ENCODE results near the gene PHACTR2. TPM values are rescaled to one million over a fixed set of nuclear protein-coding genes. Genes with fewer than 3 reads are reported as not detected.

PHACTR2 gene
- total RNA-seq, 1 experiment from 2014 or later = 27.6 TPM

- Histone ChIP-seq H3K4me3 (replicated peaks in 1 of 2; ENCODE audit: low read depth in 1 of 2, low read length in 2 of 2) (no peak overlapping the region), H3K9ac (ENCODE audit: low read length) (no peak overlapping the region), H3K27me3 (ENCODE audit: insufficient read depth, low read length) (no peaks in the 10 kb centered on the region), H3K4me1 (ENCODE audit: control insufficient read depth in 1 of 2, insufficient read depth in 2 of 2, low read length in 2 of 2) (peaks cover 25 to 28% of the 10 kb centered on the region in 2 experiments), H2AFZ (ENCODE audit: low read depth, low read length, poor library complexity, severe bottlenecking) (no peak overlapping the region), H3K36me3 (ENCODE audit: control insufficient read depth in 1 of 2, insufficient read depth in 2 of 2, low read length in 2 of 2) (no peaks in the 10 kb centered on the region), H3K4me2 (ENCODE audit: low read length) (no peak overlapping the region), H3K9me3 (ENCODE audit: control insufficient read depth in 1 of 2, insufficient read depth in 1 of 2, low read depth in 1 of 2, low read length in 2 of 2) (no peaks in the 10 kb centered on the region), H4K20me1 (ENCODE audit: insufficient read depth) (peaks cover 5% of the 10 kb centered on the region; the same call in 1 of the 2 replicates), H3K9me2 (ENCODE audit: insufficient read depth) (no peaks in the 10 kb centered on the region), H3K27ac (ENCODE audit: low read depth, low read length) (no peak overlapping the region), H3K79me2 (ENCODE audit: insufficient read depth, low read length) (no peaks in the 10 kb centered on the region)
- no peak for DNase-seq (ENCODE audit: low read depth, low spot score)
- intact Hi-C loops (cut with micrococcal nuclease) = no loop called here
- RAD21 ChIA-PET (ENCODE audit: low non-redundant PET in 1 of 2, low total read pairs in 2 of 2, uncharacterized antibody in 2 of 2, unreplicated experiment in 2 of 2) = no interaction called here
- no peak for TF ChIP-seq CBX3 (IDR thresholded peaks at IDR 0.05; ENCODE audit: low read depth)
- no peak for TF ChIP-seq MAX (IDR thresholded peaks at IDR 0.05)
- no peak for TF ChIP-seq RAD21 (IDR thresholded peaks at IDR 0.05; ENCODE audit: low read depth)
- TF ChIP-seq, protein P1, sequence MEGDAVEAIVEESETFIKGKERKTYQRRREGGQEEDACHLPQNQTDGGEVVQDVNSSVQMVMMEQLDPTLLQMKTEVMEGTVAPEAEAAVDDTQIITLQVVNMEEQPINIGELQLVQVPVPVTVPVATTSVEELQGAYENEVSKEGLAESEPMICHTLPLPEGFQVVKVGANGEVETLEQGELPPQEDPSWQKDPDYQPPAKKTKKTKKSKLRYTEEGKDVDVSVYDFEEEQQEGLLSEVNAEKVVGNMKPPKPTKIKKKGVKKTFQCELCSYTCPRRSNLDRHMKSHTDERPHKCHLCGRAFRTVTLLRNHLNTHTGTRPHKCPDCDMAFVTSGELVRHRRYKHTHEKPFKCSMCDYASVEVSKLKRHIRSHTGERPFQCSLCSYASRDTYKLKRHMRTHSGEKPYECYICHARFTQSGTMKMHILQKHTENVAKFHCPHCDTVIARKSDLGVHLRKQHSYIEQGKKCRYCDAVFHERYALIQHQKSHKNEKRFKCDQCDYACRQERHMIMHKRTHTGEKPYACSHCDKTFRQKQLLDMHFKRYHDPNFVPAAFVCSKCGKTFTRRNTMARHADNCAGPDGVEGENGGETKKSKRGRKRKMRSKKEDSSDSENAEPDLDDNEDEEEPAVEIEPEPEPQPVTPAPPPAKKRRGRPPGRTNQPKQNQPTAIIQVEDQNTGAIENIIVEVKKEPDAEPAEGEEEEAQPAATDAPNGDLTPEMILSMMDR (IDR thresholded peaks at IDR 0.05 in 2 of 3, conservative IDR thresholded peaks at IDR 0.05 in 1 of 3; ENCODE audit: borderline replicate concordance in 1 of 3, insufficient read depth in 1 of 3, low read depth in 2 of 3, low read length in 2 of 3) = no peak
- TF ChIP-seq ZFX (IDR thresholded peaks at IDR 0.05) = no peak
- no peak for TF ChIP-seq POLR2A (IDR thresholded peaks at IDR 0.05; ENCODE audit: borderline replicate concordance, extremely low read depth, insufficient read depth, insufficient read length)
- TF ChIP-seq SIN3A (IDR thresholded peaks at IDR 0.05; ENCODE audit: low read depth) = no peak
- no TSS peak for BruUV-seq (replicated peaks)
- CTCF ChIA-PET = no interaction called here
- POLR2A ChIA-PET = no interaction called here
- no peak for ATAC-seq
These were observed 63.7 kb downstream of the PHACTR2 start for GRCh38 chr6:143741480-143741879.
